ENCODE measurements around the gene GDI2. TPM values are rescaled to one million over a fixed set of nuclear protein-coding genes. Genes with fewer than 3 reads are reported as not detected.

The GDI2 gene
- total RNA-seq, 1 experiment from 2014 or later: 325 TPM

DNA sequence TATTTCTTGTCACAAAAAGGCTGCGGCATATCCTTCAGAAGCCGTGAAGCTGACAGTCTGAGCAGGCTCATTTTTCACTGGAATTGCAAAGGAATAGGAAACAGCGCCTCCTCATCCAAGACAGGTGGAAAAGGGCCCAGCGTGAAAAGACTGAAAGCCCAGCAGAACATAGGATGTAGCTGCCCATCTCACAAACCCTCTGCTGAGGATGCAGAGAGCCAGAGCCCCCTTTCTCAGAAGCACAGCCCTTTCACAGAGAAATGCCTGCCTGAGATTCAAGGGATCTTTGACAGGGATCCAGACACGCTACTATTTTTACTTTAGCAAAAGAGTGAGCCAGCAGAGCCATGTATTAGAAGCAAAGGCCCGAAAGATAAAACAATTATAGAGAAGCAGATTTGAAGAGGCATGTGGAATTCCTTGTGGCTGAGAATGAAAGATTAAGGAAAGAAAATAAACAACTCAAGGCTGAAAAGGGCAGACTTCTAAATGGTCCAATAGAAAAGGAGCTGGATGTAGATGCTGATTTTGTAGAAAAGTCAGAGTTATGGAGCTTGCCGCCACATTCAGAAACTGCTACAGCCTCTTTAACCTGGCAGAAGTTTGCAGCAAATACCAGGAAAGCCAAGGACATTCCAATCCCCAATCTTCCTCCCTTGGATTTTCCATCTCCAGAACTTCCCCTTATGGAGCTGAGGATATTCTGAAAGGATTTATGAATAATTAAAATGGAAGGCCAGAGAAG is 36.9 kb downstream of the GDI2 start:
- H3K4me1 ChIP-seq (ENCODE audit: insufficient read depth, low read length, poor library complexity, severe bottlenecking): peaks cover 16% of the 10 kb centered on the region
- no peaks in the 10 kb centered on the region for H3K27me3 ChIP-seq (replicated peaks; ENCODE audit: insufficient read depth, low read depth, low read length, poor library complexity)
- ChIA-PET CTCF (no interaction called here), POLR2A (ENCODE audit: low non-redundant PET) (no interaction called here)
- BruUV-seq (replicated peaks): no TSS peak
- no peaks in the 10 kb centered on the region for H3K9me3 ChIP-seq (ENCODE audit: low read depth, low read length, poor library complexity, severe bottlenecking)
- intact Hi-C loops (cut with micrococcal nuclease; ENCODE audit: unreplicated experiment): no loop called here
- H3K27ac ChIP-seq (ENCODE audit: low read depth, low read length, poor library complexity, severe bottlenecking): peak overlapping the region; percentile 69
- peaks cover 39% of the 10 kb centered on the region for H3K36me3 ChIP-seq (ENCODE audit: insufficient read depth, low read length, poor library complexity, severe bottlenecking)
- DNase-seq (ENCODE audit: low spot score): peak; percentile 16
- TF ChIP-seq EZH2 (IDR thresholded peaks at IDR 0.05; ENCODE audit: borderline replicate concordance, low read depth, low read length, poor library complexity, severe bottlenecking) (no peak), CTCF (conservative IDR thresholded peaks at IDR 0.05; ENCODE audit: low read depth, low read length) (peak; percentile 28; the same call in 1 of the 2 replicates)
- H3K4me3 ChIP-seq (ENCODE audit: low read depth, low read length, poor library complexity, severe bottlenecking): no peak overlapping the region

DNA sequence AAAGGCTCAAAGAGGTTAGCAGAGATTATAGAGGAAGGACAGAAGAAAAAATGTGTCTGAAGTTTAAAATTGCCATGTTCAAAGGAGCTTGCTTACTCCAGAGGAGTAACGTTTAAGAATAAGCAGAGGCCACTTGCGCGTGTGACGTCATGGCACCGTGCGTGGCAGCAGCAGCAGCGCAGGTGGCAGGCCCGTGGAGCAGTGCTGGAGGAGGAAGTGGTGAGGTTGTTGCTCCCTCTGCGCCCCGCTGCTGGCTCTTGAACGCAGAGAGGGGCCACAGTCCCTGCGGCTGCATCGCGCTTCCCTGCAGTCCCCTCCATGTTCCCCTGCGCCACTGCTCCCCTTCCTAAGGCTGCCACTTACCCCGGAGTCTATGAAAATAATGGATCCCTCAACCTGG is 37.5 kb downstream of the GDI2 start:
- H3K27ac ChIP-seq (ENCODE audit: low read depth, low read length, poor library complexity, severe bottlenecking): peak overlapping the region; percentile 69
- intact Hi-C loops (cut with micrococcal nuclease; ENCODE audit: unreplicated experiment): no loop called here
- H3K4me3 ChIP-seq (ENCODE audit: low read depth, low read length, poor library complexity, severe bottlenecking): no peak overlapping the region
- TF ChIP-seq EZH2 (IDR thresholded peaks at IDR 0.05; ENCODE audit: borderline replicate concordance, low read depth, low read length, poor library complexity, severe bottlenecking) (no peak), CTCF (conservative IDR thresholded peaks at IDR 0.05; ENCODE audit: low read depth, low read length) (no peak)
- H3K9me3 ChIP-seq (ENCODE audit: low read depth, low read length, poor library complexity, severe bottlenecking): no peaks in the 10 kb centered on the region
- H3K27me3 ChIP-seq (replicated peaks; ENCODE audit: insufficient read depth, low read depth, low read length, poor library complexity): no peaks in the 10 kb centered on the region
- POLR2A ChIA-PET (ENCODE audit: low non-redundant PET): no interaction called here
- H3K36me3 ChIP-seq (ENCODE audit: insufficient read depth, low read length, poor library complexity, severe bottlenecking): peaks cover 40% of the 10 kb centered on the region
- peaks cover 16% of the 10 kb centered on the region for H3K4me1 ChIP-seq (ENCODE audit: insufficient read depth, low read length, poor library complexity, severe bottlenecking)
- BruUV-seq (replicated peaks): no TSS peak
- CTCF ChIA-PET: no interaction called here
- no peak for DNase-seq (ENCODE audit: low spot score)

DNA sequence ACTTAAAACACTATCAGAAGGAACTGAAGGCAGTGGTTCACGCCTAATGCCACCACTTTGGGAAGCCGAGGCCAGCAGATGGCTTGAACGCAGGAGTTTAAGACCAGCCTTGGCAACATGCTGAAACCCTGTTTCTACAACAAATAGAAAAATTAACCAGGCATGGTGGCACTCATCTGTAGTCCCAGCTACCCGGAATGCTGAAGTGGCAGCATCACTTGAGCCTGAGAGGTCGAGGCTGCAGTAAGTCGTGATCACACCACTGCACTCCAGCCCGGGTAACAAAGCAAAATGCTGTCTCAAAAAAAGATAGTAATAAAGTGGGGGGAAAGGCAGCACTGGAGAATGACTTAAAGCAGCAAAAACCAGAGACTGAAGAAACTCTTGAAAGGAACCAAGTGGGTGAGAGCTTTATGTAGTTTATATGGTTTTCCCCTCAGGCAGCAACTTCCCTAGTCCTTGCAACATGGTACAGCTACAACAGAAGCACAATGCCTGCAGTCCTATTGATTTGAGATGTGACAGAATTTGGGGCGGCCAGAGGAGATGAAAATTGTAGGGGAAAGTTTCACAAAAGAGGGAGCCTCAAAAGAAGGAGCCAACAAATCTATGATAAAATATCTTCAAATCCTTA is 38.1 kb downstream of the GDI2 start:
- Histone ChIP-seq H3K4me1 (ENCODE audit: insufficient read depth, low read length, poor library complexity, severe bottlenecking) (peaks cover 16% of the 10 kb centered on the region), H3K4me3 (ENCODE audit: low read depth, low read length, poor library complexity, severe bottlenecking) (no peak overlapping the region), H3K27me3 (replicated peaks; ENCODE audit: insufficient read depth, low read depth, low read length, poor library complexity) (no peaks in the 10 kb centered on the region), H3K27ac (ENCODE audit: low read depth, low read length, poor library complexity, severe bottlenecking) (peak overlapping the region; percentile 69), H3K9me3 (ENCODE audit: low read depth, low read length, poor library complexity, severe bottlenecking) (no peaks in the 10 kb centered on the region), H3K36me3 (ENCODE audit: insufficient read depth, low read length, poor library complexity, severe bottlenecking) (peaks cover 35% of the 10 kb centered on the region)
- no peak for DNase-seq (ENCODE audit: low spot score)
- no TSS peak for BruUV-seq (replicated peaks)
- CTCF ChIA-PET: no interaction called here
- intact Hi-C loops (cut with micrococcal nuclease; ENCODE audit: unreplicated experiment): no loop called here
- POLR2A ChIA-PET (ENCODE audit: low non-redundant PET): no interaction called here
- TF ChIP-seq EZH2 (IDR thresholded peaks at IDR 0.05; ENCODE audit: borderline replicate concordance, low read depth, low read length, poor library complexity, severe bottlenecking) (no peak), CTCF (conservative IDR thresholded peaks at IDR 0.05; ENCODE audit: low read depth, low read length) (no peak)

Measured in A673 (cell line).